GM12891 (cell line): ENCODE measurements around the gene LRRN1.

ENCODE experiments used
- PAX5 ChIP-seq: IDR thresholded peaks from 2 replicates; pipeline ENCODE4 v1.6.1; 2011; ENCODE audit warnings: low read length, moderate library complexity, mild to moderate bottlenecking; ENCODE audit not compliant: insufficient read depth, severe bottlenecking
- POLR2A ChIP-seq: IDR thresholded peaks from 2 replicates; pipeline ENCODE4 v1.6.1; 2011; ENCODE audit warnings: low read depth, low read length, control low read depth
- POLR2AphosphoS5 ChIP-seq: IDR thresholded peaks from 2 replicates; pipeline ENCODE4 v1.6.1; 2011; ENCODE audit warnings: low read depth, low read length, control low read depth
- POU2F2 ChIP-seq: IDR thresholded peaks from 2 replicates; pipeline ENCODE4 v1.6.1; 2011; ENCODE audit warnings: low read depth, mild to moderate bottlenecking, control low read depth, low read length, moderate library complexity
- SPI1 ChIP-seq: IDR thresholded peaks from 2 replicates; pipeline ENCODE4 v1.6.1; 2011; ENCODE audit warnings: low read depth, low read length, control low read depth
- TAF1 ChIP-seq: IDR thresholded peaks from 2 replicates; pipeline ENCODE4 v1.6.1; 2011; ENCODE audit warnings: low read depth, low read length, control low read depth

DNA sequence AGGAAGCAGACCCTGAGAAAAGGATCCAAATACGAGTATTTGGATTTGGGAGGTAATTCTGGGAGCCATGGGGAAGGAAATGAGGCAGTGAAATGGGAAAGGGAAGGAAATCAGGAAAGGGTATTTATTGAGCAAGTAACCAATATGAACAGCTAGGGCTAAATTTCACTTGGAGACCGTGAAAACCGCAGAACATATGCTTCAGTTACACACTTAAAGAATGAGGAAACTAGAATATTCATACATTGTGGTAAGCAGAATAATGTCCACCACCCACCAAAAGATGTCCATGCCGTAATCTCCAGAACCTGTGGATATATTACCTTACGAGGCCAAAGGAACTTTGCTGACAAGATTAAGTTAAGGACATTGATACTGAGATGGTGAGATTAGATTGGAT, 63.3 kb downstream of the LRRN1 start:
- TF ChIP-seq PAX5 (no peak), POLR2A (no peak), POLR2AphosphoS5 (no peak), POU2F2 (no peak), TAF1 (no peak), SPI1 (no peak)
